ENCODE data around the gene GRAPL. TPM values are rescaled to one million over a fixed set of nuclear protein-coding genes. Genes with fewer than 3 reads are reported as not detected.
"Not testable (repeated sequence)": the region's sequence is repeated elsewhere in the genome, so short reads cannot be mapped to it uniquely, and the experiment has no call there.

GRAPL gene
- total and polyA plus RNA-seq, 2 donors from 2014 or later = 1.4 to 10.7 TPM

DNA sequence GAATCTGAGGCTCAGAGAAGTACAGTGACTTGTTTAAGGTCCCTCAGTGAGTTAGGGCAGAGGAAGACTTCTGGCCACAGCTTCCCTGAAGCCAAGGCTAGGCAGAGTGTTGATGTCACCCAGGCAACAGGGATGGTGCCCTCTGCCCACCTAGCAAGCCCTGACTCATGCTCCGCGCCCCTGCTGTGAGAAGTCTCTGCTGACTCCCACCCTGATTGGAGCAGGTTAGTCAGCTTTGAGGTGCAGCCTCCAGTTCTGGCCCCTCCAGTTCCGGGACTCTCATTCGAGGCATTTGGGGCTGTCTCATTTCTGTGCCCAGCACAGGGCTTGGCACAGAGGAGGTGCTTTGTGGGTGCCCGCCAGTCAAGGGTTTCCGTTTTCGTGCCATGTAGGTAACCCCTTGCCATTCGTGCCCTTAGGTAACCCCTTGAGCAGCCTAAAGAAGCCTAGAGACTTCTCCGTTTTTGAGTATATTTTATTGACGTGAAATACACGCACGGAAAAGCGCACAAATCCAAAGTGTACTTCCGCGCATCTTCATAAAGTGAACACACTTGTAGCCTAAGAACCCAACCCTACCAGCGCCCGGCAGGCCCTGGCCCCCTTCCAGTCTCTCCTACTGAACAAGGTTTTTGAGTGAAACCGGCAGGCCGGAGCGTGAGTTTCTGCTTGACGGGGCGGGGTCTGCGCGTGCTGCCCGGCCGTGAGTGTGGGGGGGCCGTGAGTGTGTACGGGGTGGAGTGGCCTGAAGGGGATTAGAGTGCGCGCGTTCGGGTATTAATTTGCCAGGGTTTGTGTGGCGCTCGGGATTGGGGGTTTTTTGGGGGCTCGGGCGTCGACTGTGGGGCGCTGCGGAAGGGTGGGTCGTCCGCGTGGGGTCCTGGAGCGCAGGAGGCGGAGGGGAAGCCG lies 16.9 kb upstream of the GRAPL start:
- H3K9ac ChIP-seq (ENCODE audit: low read length in 3 of 3); intact Hi-C loops (cut with DNase I); FAIRE-seq; H3K27me3 ChIP-seq (ENCODE audit: control insufficient read depth, insufficient read depth, low read length); H3K4me3 ChIP-seq (ENCODE audit: low read length in 3 of 3); H3K4me1 ChIP-seq (ENCODE audit: control insufficient read depth in 2 of 3, insufficient read depth in 2 of 3, low read depth in 1 of 3, low read length in 3 of 3); H3K36me3 ChIP-seq (ENCODE audit: control insufficient read depth in 2 of 3, insufficient read depth in 3 of 3, low read length in 3 of 3); H3K9me3 ChIP-seq (ENCODE audit: control insufficient read depth in 2 of 3, insufficient read depth in 1 of 3, low read length in 3 of 3); DNase-seq: not testable (repeated sequence)
- H3K27ac ChIP-seq (ENCODE audit: low read depth in 2 of 2, low read length in 2 of 2) = peak overlapping the region in 1 of 2 donors; percentile 26

DNA sequence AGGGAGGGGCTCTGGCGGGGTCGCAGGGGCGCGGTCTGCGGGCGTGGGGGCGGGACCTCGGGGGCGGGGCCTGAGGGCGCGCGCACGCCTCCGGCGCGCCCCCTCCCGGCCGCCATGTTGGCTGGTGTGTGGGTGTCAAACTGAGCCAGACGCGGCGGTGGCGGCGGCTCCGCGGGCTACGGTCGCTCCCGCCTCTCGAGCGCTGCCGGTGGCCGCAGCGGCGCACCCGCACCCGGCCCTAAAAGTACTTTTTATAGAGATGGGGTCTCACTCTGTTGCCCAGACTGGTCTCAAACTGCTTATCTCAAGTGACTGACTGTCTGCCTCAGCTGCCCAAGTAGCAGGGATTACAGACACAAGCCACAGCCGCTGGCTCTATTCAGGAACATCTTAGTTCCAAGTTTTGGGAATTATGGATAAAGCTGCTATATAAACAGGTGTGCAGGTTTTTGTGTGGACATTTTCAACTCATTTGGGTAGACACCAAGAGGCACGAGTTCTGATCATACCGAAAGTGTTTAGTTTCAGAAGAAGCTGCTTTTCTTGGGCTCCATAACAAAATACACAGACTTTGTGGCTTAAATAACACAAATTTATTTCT lies 16.2 kb upstream of the GRAPL start:
- peak overlapping the region in 1 of 3 donors; percentile 34 for H3K9ac ChIP-seq (ENCODE audit: low read length in 3 of 3)
- H3K27me3 ChIP-seq (ENCODE audit: control insufficient read depth, insufficient read depth, low read length); H3K4me1 ChIP-seq (ENCODE audit: control insufficient read depth in 2 of 3, insufficient read depth in 2 of 3, low read depth in 1 of 3, low read length in 3 of 3); H3K36me3 ChIP-seq (ENCODE audit: control insufficient read depth in 2 of 3, insufficient read depth in 3 of 3, low read length in 3 of 3); H3K9me3 ChIP-seq (ENCODE audit: control insufficient read depth in 2 of 3, insufficient read depth in 1 of 3, low read length in 3 of 3); intact Hi-C loops (cut with DNase I); FAIRE-seq: not testable (repeated sequence)
- DNase-seq = peak in 4 of 5 donors; percentile 73 to 89 (median 87)
- H3K4me3 ChIP-seq (ENCODE audit: low read length in 3 of 3) = peak overlapping the region; percentile 16 to 48 (median 31)
- peak overlapping the region in 1 of 2 donors; percentile 26 for H3K27ac ChIP-seq (ENCODE audit: low read depth in 2 of 2, low read length in 2 of 2)
- TF ChIP-seq, protein P1, sequence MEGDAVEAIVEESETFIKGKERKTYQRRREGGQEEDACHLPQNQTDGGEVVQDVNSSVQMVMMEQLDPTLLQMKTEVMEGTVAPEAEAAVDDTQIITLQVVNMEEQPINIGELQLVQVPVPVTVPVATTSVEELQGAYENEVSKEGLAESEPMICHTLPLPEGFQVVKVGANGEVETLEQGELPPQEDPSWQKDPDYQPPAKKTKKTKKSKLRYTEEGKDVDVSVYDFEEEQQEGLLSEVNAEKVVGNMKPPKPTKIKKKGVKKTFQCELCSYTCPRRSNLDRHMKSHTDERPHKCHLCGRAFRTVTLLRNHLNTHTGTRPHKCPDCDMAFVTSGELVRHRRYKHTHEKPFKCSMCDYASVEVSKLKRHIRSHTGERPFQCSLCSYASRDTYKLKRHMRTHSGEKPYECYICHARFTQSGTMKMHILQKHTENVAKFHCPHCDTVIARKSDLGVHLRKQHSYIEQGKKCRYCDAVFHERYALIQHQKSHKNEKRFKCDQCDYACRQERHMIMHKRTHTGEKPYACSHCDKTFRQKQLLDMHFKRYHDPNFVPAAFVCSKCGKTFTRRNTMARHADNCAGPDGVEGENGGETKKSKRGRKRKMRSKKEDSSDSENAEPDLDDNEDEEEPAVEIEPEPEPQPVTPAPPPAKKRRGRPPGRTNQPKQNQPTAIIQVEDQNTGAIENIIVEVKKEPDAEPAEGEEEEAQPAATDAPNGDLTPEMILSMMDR (IDR thresholded peaks at IDR 0.05; ENCODE audit: borderline replicate concordance, extremely low read depth, insufficient read depth) = peak; percentile 18

DNA sequence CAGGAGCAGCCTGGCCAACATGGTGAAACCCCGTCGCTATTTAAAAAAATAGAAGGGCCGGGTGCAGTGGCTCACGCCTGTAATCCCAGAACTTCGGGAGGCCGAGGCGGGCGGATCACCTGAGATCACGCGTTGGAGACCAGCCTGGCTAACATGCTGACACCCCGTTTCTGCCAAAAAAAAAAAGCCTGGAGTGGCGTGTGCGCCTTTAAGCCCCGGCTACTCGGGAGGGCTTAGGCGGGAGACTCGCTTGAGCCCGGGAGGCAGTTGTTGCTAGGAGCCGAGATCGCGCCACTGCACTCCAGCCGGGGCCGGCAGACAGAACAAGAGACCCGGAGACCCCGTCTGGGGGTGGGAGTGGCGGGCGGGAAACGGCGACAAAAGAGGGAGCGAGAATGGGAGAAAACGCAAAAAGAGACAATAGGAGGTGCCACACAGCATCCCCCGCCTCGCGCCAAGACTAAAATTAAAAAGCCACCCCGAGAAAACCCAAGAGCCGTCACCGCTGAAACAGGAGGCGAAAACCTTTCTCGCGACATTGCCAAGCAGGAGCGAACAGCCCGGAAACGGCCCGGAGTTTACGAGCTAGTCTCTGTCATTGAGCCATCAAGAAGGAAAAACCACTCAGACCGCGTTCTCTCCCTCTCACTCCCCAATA lies 15.5 kb upstream of the GRAPL start:
- H3K4me1 ChIP-seq (ENCODE audit: control insufficient read depth in 2 of 3, insufficient read depth in 2 of 3, low read depth in 1 of 3, low read length in 3 of 3); H3K4me3 ChIP-seq (ENCODE audit: low read length in 3 of 3); H3K36me3 ChIP-seq (ENCODE audit: control insufficient read depth in 2 of 3, insufficient read depth in 3 of 3, low read length in 3 of 3); H3K9ac ChIP-seq (ENCODE audit: low read length in 3 of 3); FAIRE-seq; H3K9me3 ChIP-seq (ENCODE audit: control insufficient read depth in 2 of 3, insufficient read depth in 1 of 3, low read length in 3 of 3); H3K27me3 ChIP-seq (ENCODE audit: control insufficient read depth, insufficient read depth, low read length); intact Hi-C loops (cut with DNase I): not testable (repeated sequence)
- peak in 4 of 5 donors; percentile 4 to 92 (median 54) for DNase-seq
- peak overlapping the region in 1 of 2 donors; percentile 83 for H3K27ac ChIP-seq (ENCODE audit: low read depth in 2 of 2, low read length in 2 of 2)

DNA sequence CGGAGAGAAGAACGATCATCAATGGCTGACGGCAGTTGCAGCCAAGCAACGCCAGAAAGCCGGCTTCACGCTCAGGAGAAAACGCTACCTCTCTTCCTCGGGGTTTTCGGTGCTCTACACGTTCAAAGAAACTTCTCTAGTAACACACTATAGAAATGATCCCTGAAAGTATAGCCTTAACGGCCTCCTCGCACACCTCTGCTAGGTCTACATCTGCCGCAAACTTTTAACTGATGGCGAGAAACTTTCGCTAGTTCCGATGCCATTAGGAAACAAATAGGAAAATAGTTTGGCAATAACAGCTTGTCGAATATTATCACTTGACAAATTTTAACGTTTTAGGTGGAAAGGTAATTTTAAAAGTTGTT lies 14.9 kb upstream of the GRAPL start:
- H3K9ac ChIP-seq (ENCODE audit: low read length in 3 of 3); H3K36me3 ChIP-seq (ENCODE audit: control insufficient read depth in 2 of 3, insufficient read depth in 3 of 3, low read length in 3 of 3); intact Hi-C loops (cut with DNase I); H3K4me1 ChIP-seq (ENCODE audit: control insufficient read depth in 2 of 3, insufficient read depth in 2 of 3, low read depth in 1 of 3, low read length in 3 of 3); H3K27ac ChIP-seq (ENCODE audit: low read depth in 2 of 2, low read length in 2 of 2); H3K27me3 ChIP-seq (ENCODE audit: control insufficient read depth, insufficient read depth, low read length); FAIRE-seq; H3K4me3 ChIP-seq (ENCODE audit: low read length in 3 of 3); H3K9me3 ChIP-seq (ENCODE audit: control insufficient read depth in 2 of 3, insufficient read depth in 1 of 3, low read length in 3 of 3): not testable (repeated sequence)
- peak in 1 of 5 donors; percentile 7 for DNase-seq

DNA sequence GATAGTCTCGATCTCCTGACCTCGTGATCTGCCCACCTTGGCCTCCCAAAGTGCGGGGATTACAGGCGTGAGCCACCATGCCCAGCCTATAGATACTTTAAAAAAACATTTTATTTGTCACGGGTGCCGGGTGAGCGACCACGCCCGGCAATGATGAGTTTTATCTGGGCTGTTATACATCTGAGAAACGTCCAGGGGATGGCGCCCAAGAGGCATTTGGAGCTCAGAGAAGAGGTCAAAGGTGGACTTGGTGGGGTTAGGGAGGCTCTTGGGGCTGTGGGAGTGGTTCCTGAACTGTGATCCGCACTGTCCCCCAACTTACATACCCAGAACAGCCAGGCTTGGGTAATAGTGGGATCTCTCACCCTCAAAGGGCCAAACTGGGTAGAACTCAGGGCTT lies 8.7 kb upstream of the GRAPL start:
- DNase-seq; H3K9me3 ChIP-seq (ENCODE audit: control insufficient read depth in 2 of 3, insufficient read depth in 1 of 3, low read length in 3 of 3); H3K4me1 ChIP-seq (ENCODE audit: control insufficient read depth in 2 of 3, insufficient read depth in 2 of 3, low read depth in 1 of 3, low read length in 3 of 3); FAIRE-seq; H3K27me3 ChIP-seq (ENCODE audit: control insufficient read depth, insufficient read depth, low read length); H3K36me3 ChIP-seq (ENCODE audit: control insufficient read depth in 2 of 3, insufficient read depth in 3 of 3, low read length in 3 of 3); H3K9ac ChIP-seq (ENCODE audit: low read length in 3 of 3); intact Hi-C loops (cut with DNase I); H3K27ac ChIP-seq (ENCODE audit: low read depth in 2 of 2, low read length in 2 of 2); H3K4me3 ChIP-seq (ENCODE audit: low read length in 3 of 3): not testable (repeated sequence)

DNA sequence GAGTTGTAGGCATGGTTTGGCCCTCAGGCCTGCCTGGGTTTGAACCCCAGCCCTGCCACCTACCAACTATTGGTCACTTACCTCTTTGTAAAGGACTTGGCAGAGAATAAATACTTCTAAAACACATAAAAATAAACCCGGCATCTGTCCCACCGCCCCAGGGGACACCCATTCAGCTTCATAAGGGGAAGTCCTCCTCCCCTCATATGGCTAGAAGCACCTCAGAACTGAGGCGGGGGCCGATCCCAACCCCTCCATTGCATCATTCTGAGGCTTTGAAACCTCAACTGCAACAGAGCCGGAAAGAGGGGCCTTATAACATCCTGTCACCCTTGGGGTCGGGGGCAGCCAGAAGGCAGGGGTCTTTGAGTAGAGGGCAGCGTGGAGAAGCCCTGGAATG lies 2.1 kb upstream of the GRAPL start:
- H3K4me1 ChIP-seq (ENCODE audit: control insufficient read depth in 2 of 3, insufficient read depth in 2 of 3, low read depth in 1 of 3, low read length in 3 of 3); H3K9ac ChIP-seq (ENCODE audit: low read length in 3 of 3); intact Hi-C loops (cut with DNase I); H3K27me3 ChIP-seq (ENCODE audit: control insufficient read depth, insufficient read depth, low read length); H3K4me3 ChIP-seq (ENCODE audit: low read length in 3 of 3); H3K9me3 ChIP-seq (ENCODE audit: control insufficient read depth in 2 of 3, insufficient read depth in 1 of 3, low read length in 3 of 3); H3K36me3 ChIP-seq (ENCODE audit: control insufficient read depth in 2 of 3, insufficient read depth in 3 of 3, low read length in 3 of 3); FAIRE-seq; H3K27ac ChIP-seq (ENCODE audit: low read depth in 2 of 2, low read length in 2 of 2); DNase-seq: not testable (repeated sequence)

DNA sequence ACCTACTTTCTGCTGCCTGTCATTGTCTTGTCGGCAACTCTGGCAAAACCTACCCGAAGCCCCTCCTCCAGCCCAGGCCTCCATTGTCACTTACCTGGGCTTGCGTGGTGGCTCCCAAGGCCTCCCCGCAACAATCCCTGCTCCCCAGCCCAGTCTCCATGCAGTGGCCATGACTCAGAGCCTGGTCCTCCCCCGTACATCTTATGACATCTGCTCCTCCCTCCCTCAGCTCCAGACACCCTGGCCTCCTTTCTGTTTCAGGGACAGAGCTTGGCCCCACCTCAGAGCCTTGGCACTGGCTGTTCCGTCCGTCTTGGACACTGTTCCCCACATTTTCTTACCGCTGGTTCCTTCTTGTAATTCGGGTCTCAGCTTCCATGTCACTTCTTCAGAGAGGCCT lies 2.1 kb downstream of the GRAPL start:
- FAIRE-seq; H3K9me3 ChIP-seq (ENCODE audit: control insufficient read depth in 2 of 3, insufficient read depth in 1 of 3, low read length in 3 of 3); intact Hi-C loops (cut with DNase I): not testable (repeated sequence)

More for the DNA sequence above, 2.1 kb downstream of the GRAPL start:
- H3K27ac ChIP-seq (ENCODE audit: low read depth in 2 of 2, low read length in 2 of 2); H3K9ac ChIP-seq (ENCODE audit: low read length in 3 of 3); H3K27me3 ChIP-seq (ENCODE audit: control insufficient read depth, insufficient read depth, low read length); H3K4me3 ChIP-seq (ENCODE audit: low read length in 3 of 3); H3K36me3 ChIP-seq (ENCODE audit: control insufficient read depth in 2 of 3, insufficient read depth in 3 of 3, low read length in 3 of 3); H3K4me1 ChIP-seq (ENCODE audit: control insufficient read depth in 2 of 3, insufficient read depth in 2 of 3, low read depth in 1 of 3, low read length in 3 of 3); DNase-seq: not testable (repeated sequence)
